NCI-H345 treated with DMSO at 0.1 percent for 48 hours (cell line): ENCODE data around the gene CCDC192.
A peak's percentile ranks its signal among the peaks of the same experiment; 100 is the strongest.

Experiments used
- DNase-seq: peaks from one replicate; lab custom pipeline; 2025; ENCODE audit not compliant: unreplicated experiment; lab: John Stamatoyannopoulos, UW

CCDC192 gene

GRCh38 chr5:127872494-127872893 is 169.3 kb downstream of the CCDC192 start:
- no peak for DNase-seq

GRCh38 chr5:127875235-127876021 is 172.2 kb downstream of the CCDC192 start:
- DNase-seq: peak; percentile 42

- DNase-seq: no peak
Observed at GRCh38 chr5:127876384-127876783, 173.2 kb downstream of the CCDC192 start.

- peak; percentile 38 for DNase-seq
Observed at GRCh38 chr5:127878174-127878750, 175.1 kb downstream of the CCDC192 start.

GRCh38 chr5:127884416-127884815 is 181.2 kb downstream of the CCDC192 start:
- no peak for DNase-seq

- DNase-seq: peak; percentile 40
Observed at GRCh38 chr5:127885176-127885575, 182.0 kb downstream of the CCDC192 start.

GRCh38 chr5:127886081-127886480 is 182.9 kb downstream of the CCDC192 start:
- no peak for DNase-seq

GRCh38 chr5:127887282-127887681 is 184.1 kb downstream of the CCDC192 start:
- no peak for DNase-seq

GRCh38 chr5:127891942-127892341 is 188.8 kb downstream of the CCDC192 start:
- no peak for DNase-seq

GRCh38 chr5:127892467-127893207 is 189.4 kb downstream of the CCDC192 start:
- DNase-seq: no peak

- no peak for DNase-seq
Observed at GRCh38 chr5:127893232-127893631, 190.0 kb downstream of the CCDC192 start.

GRCh38 chr5:127894461-127894860 is 191.3 kb downstream of the CCDC192 start:
- DNase-seq: no peak

GRCh38 chr5:127898551-127899213 is 195.5 kb downstream of the CCDC192 start:
- no peak for DNase-seq

- DNase-seq: no peak
Observed at GRCh38 chr5:127899214-127899610, 196.0 kb downstream of the CCDC192 start.

GRCh38 chr5:127906562-127907204 is 203.5 kb downstream of the CCDC192 start:
- no peak for DNase-seq

GRCh38 chr5:127907907-127908306 is 204.7 kb downstream of the CCDC192 start:
- DNase-seq: no peak

GRCh38 chr5:127909066-127909465 is 205.9 kb downstream of the CCDC192 start:
- no peak for DNase-seq

GRCh38 chr5:127909821-127910220 is 206.6 kb downstream of the CCDC192 start:
- no peak for DNase-seq

GRCh38 chr5:127910307-127910956 is 207.2 kb downstream of the CCDC192 start:
- DNase-seq: no peak

GRCh38 chr5:127911619-127912018 is 208.4 kb downstream of the CCDC192 start:
- no peak for DNase-seq
